Cardiac septum (tissue), 1 donor: Measurements from ENCODE around the gene ADARB2. TPM values are rescaled to one million over a fixed set of nuclear protein-coding genes. Genes with fewer than 3 reads are reported as not detected.

Source experiments
- DNase-seq: peaks from one replicate; pipeline ENCODE4 v3.0.0-alpha.2; 2020; ENCODE audit warnings: low spot score
- intact Hi-C: fragments of 100-400 bp; cut with DNase I; formaldehyde crosslinking; loops from one replicate; pipeline ENCODE4 v1.14.0; 2022
- total RNA-seq: library from RNA; stranded (reverse); fragmentation: NEBNext Ultra II Directional; extraction: Animal tissue kit (Norgen Biotek cat#: 25700); gene quantifications from one replicate; pipeline ENCODE4 v1.2.1, GENCODE V29; 2021
- donor health status: DM: no; HTN: no; CAD: no.

The ADARB2 gene
- total RNA-seq, 1 donor from 2014 or later = not detected

DNA sequence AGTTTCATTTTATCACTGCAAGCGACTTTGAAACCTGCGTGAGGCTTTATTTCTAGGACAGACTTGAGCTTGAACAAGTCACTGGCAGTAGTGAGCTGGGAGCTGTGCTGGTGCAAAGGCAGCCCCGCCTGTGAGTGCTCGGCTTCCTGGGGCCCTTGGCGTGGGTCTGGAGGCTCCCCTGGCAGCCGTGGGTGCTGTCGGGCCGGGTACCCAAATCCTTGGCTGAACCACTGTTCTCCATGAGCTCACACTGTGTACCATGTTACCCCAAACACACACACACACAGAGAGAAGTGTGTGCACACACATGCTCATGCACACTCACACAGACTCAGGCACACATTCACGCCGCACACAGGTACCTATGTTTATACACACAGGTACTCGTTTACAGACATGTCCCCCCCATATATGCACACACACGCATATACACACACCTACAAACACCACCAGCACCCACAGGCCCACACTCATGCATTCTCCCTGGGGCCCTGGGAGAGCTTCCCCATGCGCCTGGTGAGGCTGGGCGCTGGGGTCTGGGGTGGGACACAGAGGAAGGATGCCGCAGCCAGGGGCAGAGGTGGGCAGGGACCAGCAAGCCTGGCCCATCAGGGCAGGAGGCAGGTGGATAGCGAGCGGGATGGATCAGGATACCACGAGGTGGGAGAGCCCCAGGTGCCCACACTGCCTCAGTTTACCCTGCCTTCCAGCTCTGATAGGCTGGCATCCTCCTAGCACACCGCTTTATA, 158.8 kb downstream of the ADARB2 start:
- DNase-seq = peak; percentile 62
- intact Hi-C loops = no loop called here

GRCh38 chr10:1577945-1578344, 159.4 kb downstream of the ADARB2 start:
- DNase-seq = peak; percentile 63
- intact Hi-C loops = no loop called here

DNA sequence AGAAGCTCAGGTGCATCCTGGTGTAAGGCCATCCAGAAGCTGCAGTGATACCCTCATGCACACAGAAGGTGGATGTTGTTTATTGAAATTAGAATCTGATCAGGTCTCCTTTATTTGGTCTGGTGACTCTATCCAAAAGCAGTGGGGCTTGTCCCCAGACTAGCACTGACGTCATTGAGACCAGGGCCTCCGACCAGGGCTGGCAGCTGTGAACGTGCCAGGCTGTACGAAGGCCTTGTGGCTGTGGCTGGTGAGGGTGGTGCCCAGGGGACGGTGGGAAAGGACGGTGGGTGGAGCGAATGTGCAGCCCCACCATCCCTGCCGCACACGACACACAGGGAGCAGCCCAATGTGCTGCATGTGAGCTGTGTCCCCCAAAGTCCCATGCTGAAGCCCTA, 160.0 kb downstream of the ADARB2 start:
- intact Hi-C loops = no loop called here
- peak; percentile 54 for DNase-seq

GRCh38 chr10:1576467-1577372, 160.6 kb downstream of the ADARB2 start:
- intact Hi-C loops = no loop called here
- DNase-seq = peak; percentile 56

DNA sequence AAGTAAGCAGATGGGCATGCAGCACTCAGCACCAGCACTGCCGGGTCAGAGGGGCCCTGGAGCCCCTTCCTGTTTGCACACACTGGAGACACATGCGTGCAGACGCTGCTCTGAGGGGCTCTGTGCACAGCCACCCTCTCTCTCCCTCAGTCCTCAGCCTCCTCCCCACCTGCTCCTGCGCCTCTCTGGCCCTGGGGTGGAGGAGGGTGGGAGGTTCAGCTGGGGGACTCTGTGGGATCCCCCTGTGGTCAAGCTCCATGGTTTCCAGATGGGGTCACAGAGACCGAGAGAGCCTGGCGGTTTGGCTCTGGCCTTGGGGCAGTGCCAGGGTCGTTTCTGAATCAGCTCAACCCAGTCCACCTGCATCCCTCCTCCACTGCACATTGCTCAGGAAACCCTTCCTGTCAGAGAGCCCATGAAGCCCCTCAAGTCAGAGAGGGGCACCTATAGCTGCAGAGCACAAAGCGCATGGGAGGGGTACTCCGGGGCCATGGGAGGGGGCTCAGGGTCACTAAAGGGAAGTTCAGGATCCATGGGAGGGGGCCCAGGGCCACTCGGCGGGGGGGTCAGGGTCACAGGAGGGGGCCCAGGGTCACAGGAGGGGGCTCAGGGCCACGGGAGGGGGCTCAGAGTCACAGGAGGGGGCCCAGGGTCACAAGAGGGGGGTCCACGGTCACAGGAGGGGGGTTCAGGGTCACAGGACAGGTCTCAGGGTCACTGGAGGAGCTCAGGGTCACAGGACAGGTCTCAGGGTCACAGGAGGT, 161.7 kb downstream of the ADARB2 start:
- intact Hi-C loops = no loop called here
- peak; percentile 69 for DNase-seq

DNA sequence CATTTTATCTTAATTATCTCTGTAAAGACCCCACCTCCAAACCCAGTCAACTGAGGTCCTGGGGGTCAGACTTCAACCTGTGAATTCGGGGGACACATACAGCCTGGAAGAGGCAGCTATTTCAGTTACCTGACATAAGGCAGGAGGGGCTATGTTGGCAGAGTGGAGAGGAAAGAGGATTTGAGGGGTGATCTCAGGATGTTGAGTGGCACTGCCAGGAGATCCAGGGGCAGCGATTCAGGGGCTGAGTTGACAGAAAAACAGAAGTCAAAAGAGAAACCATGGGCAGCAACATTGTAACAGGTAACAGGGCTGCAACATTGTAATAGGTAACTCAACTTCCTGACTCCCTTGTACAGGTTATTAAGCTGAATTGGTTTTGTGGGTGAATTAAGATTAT, 162.6 kb downstream of the ADARB2 start:
- peak; percentile 7 for DNase-seq
- intact Hi-C loops = no loop called here

DNA sequence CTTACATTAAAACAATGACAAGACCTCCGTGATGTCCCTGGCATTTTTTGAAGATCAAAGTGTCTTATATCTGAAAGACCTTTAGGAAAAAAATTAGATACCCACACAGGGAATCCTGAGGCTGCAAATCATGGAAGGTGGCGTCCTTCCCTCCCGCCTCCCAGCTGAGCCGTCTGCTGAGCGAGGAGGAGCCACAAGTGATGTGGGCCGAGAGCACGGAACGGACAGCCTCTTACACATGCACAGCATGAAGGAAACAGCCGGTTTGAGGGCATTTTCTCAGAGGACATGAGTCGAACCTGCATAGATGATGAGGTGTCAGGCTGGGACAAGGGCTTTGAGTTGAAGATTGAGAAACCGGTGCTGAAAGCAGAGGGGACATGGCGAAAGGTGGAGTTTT, 163.3 kb downstream of the ADARB2 start:
- intact Hi-C loops = no loop called here
- peak; percentile 65 for DNase-seq

DNA sequence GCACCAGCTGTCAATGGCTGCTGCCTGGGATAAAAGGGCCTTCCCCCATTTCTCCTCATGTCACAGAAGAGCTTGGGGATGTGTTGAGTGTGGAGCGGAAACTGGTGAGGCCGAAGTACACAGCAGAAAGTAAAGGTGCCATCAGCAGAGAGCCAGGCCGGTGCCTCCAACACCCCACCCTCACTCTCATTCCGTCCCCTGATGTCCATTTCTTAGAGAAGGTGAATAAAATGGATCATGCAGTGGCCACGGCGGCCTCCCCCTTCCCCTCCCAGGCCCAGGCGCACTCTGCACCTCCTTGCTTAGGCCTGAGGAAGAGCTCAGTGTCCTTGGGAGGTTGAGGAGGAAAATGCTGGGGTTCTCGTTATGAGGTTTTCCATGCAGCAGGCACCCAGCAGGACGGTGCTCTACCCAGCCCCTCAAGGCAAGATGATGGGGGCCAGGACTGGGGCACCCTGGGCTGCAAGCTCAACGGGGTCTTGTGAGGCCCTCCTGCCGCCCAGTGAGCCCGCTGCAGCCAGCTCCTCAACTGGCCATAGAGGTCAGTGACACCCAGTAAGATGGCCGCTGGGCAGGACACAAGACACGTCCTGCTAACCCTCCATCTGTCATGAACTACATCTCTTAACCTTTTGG, 163.9 kb downstream of the ADARB2 start:
- DNase-seq = peak; percentile 19
- intact Hi-C loops = no loop called here

- DNase-seq = peak; percentile 68
- intact Hi-C loops = no loop called here
Measured at GRCh38 chr10:1572519-1573333, 164.6 kb downstream of the ADARB2 start.

GRCh38 chr10:1571587-1572237, 165.6 kb downstream of the ADARB2 start:
- intact Hi-C loops = no loop called here
- peak; percentile 35 for DNase-seq

GRCh38 chr10:1570416-1571051, 166.8 kb downstream of the ADARB2 start:
- DNase-seq = peak; percentile 22
- intact Hi-C loops = no loop called here

DNA sequence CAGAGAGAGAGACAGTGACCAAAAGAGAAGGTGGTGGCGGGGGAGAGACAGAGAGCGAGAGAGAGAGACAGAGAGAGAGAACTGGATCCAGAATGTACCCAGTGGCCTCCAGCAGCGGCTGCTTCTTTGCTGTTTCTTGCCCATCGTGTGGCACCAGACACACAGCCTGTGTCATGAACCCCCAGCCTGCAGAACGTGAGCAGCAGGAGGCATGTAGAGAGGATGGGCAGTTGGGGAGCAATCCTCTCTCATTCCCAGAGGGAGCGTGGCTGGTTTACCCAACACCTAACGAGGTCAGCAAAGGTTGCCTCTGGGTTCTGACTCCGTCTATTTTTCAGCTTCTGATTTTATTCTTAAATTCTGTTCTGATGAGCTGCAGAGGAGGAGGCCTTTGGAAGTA, 168.1 kb downstream of the ADARB2 start:
- DNase-seq = peak; percentile 46
- intact Hi-C loops = no loop called here

DNA sequence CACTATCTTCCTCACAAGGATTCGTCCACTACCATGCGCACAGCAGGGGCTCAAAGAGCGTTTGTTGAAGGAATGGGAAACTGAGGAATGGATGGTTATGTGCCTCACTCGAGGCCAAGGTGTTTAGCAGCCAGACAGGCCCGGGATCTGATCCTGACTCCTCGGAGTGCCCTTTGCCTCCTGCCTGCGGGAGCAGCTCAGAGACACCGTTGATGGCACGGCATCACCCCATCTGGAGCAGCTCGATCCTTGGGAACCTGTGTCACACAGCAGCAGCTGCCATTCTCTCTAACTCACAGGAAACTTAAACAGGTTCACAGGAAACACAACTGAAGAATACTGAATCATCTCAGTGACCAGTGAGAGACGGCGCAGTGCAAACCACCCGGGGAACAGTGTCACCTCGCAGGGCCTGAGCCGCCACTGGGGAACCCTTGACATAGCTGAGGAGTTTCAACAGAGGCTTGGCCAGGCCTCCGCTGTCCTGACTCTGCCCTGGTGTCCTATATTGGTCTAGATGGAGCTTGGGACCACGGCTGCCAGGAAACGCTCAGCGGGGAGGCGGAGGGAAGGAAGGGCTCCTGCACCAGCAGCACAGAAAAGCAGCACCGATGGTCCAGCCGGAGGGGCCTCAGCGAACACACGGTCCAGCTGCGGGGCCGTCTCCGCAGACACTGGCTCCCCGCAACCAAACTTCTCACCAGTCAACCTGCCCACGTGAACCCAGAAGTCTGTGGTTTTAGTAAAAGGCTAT, 169.4 kb downstream of the ADARB2 start:
- intact Hi-C loops = no loop called here
- peak; percentile 66 for DNase-seq

DNA sequence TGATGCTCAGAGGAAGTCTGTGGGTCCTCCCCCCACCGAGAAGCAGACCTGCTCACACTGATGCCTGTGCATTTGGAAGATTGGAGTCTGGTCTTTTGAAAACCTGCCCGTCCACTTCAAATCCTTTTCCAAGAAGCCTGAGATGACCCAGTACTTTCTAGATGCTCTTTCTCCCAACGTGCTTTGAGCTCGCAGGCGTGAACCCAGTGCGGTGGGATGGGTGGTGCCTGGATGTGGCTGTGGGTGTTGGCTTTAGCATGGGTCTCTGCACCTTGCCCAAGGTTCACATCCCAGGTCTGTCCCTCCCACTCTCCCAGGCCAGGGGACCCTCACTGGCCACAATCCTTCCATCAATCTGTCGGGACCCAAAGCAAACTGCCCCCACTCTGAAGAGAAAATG, 170.2 kb downstream of the ADARB2 start:
- intact Hi-C loops = no loop called here
- DNase-seq = peak; percentile 66

GRCh38 chr10:1564791-1565190, 172.5 kb downstream of the ADARB2 start:
- DNase-seq = no peak
- intact Hi-C loops = no loop called here

DNA sequence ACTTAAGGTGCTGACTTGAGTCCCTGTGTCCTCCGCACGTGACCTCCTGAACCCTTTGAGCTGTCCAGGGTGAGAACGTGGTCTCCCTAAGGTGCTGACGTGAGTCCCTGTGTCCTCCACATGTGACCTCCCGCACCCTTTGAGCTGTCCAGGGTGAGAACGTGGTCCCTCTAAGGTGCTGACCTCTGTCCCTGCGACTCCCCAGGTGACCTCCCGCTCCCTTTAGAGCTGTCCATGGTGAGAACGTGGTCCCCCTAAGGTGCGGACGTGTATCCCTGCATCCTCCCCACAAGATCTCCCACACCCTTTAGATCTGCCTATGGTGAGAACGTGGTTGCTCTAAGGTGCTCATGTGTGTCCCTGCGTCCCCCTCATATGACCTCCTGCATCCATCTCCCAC, 174.3 kb downstream of the ADARB2 start:
- intact Hi-C loops = no loop called here
- DNase-seq = peak; percentile 51

DNA sequence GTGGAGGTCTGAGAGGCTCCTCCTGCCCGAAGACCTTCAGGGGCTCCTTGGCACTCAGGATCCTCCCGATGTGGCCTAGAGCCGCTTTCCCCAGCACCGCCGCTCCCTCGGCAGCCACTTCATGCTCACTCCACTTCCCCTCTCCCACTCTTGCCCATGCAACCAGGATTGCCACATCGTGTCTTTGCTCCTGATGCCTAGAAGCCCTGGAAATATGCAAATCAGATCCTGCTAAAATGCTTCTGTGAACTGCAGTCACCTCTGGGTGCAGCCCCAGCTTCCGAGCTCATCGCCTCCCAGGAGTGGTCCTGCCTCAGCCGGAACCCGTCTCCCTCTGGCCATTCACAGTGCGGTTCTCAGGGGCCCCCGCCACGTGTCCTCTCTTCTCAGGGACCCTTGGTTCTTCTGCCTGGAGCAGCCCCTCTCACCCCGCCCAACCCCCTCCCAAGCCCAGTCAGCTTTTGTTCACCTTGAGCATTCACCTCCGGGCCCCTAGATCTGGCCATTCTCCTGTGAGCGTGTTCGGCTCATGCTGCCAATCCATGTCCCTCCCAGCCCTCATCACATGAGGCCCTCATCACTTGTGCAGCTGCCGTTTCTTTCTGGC, 175.5 kb downstream of the ADARB2 start:
- intact Hi-C loops = no loop called here
- peak; percentile 68 for DNase-seq
